HFF-Myc (cell line): ENCODE measurements around the gene HLTF.

Experiments
- DNase-seq: peaks from one replicate; pipeline ENCODE4 v3.0.0-alpha.2; 2011; ENCODE audit warnings: low read depth; ENCODE audit errors: extremely low read depth
- H3K4me3 ChIP-seq: replicated peaks from 2 replicates; pipeline ENCODE4 v1.5.1; 2011; ENCODE audit warnings: low read depth, mild to moderate bottlenecking, control low read depth, low read length
- CTCF ChIP-seq: IDR thresholded peaks from 2 replicates; pipeline ENCODE4 v1.5.1; 2012; ENCODE audit warnings: mild to moderate bottlenecking, low read depth, low read length, control low read depth; ENCODE audit errors: missing control alignments

Gene HLTF

GRCh38 chr3:149003653-149004305 lies 82.6 kb downstream of the HLTF start:
- no peak for TF ChIP-seq CTCF
- no peak for DNase-seq
- H3K4me3 ChIP-seq, result no peak overlapping the region

GRCh38 chr3:149001727-149002126 lies 84.6 kb downstream of the HLTF start:
- no peak for DNase-seq
- no peak for TF ChIP-seq CTCF
- no peak overlapping the region for H3K4me3 ChIP-seq

GRCh38 chr3:149000206-149000745 lies 86.1 kb downstream of the HLTF start:
- no peak for TF ChIP-seq CTCF
- H3K4me3 ChIP-seq, result no peak overlapping the region
- no peak for DNase-seq

- TF ChIP-seq CTCF, result no peak
- DNase-seq, result no peak
- no peak overlapping the region for H3K4me3 ChIP-seq
These were observed 86.5 kb downstream of the HLTF start for GRCh38 chr3:148999806-149000205.

- TF ChIP-seq CTCF, result no peak
- H3K4me3 ChIP-seq, result no peak overlapping the region
- DNase-seq, result no peak
These were observed 87.5 kb downstream of the HLTF start for GRCh38 chr3:148998715-148999423.

GRCh38 chr3:148998297-148998696 lies 88.0 kb downstream of the HLTF start:
- no peak for TF ChIP-seq CTCF
- H3K4me3 ChIP-seq, result no peak overlapping the region
- DNase-seq, result no peak
